Epithelial cell of esophagus (primary cell): ENCODE results near the gene DNAJB9.
"Not testable (repeated sequence)": the region's sequence is repeated elsewhere in the genome, so short reads cannot be mapped to it uniquely, and the experiment has no call there.

Experiments used
- DNase-seq: peaks from one replicate; pipeline ENCODE4 v3.0.0; 2010; ENCODE audit warnings: low read depth
- H3K4me3 ChIP-seq: 2 replicates; pipeline ENCODE4 v1.5.1; 2011; ENCODE audit warnings: mild to moderate bottlenecking, low read length, control low read depth
- CTCF ChIP-seq: IDR thresholded peaks from 2 replicates; pipeline ENCODE4 v1.5.1; 2011; ENCODE audit warnings: low read depth, mild to moderate bottlenecking, low read length, control low read depth, inconsistent platforms; ENCODE audit not compliant: insufficient read depth; ENCODE audit errors: missing control alignments

Gene DNAJB9

GRCh38 chr7:108529341-108529740, 40.3 kb upstream of the DNAJB9 start:
- TF ChIP-seq CTCF, result no peak
- no peak for DNase-seq
- no peak overlapping the region for H3K4me3 ChIP-seq

GRCh38 chr7:108533712-108534111, 36.0 kb upstream of the DNAJB9 start:
- DNase-seq, result no peak
- H3K4me3 ChIP-seq, result no peak overlapping the region
- no peak for TF ChIP-seq CTCF

- no peak overlapping the region for H3K4me3 ChIP-seq
- TF ChIP-seq CTCF, result no peak
- no peak for DNase-seq
These were observed 34.4 kb upstream of the DNAJB9 start for GRCh38 chr7:108535257-108535656.

- no peak for TF ChIP-seq CTCF
These were observed 33.9 kb upstream of the DNAJB9 start for GRCh38 chr7:108535744-108536143.

GRCh38 chr7:108537229-108537628, 32.4 kb upstream of the DNAJB9 start:
- no peak for DNase-seq
- H3K4me3 ChIP-seq, result no peak overlapping the region
- TF ChIP-seq CTCF, result no peak

More at GRCh38 chr7:108535744-108536143, 33.9 kb upstream of the DNAJB9 start:
- no peak overlapping the region for H3K4me3 ChIP-seq
- DNase-seq, result no peak

- not testable (repeated sequence) for H3K4me3 ChIP-seq, DNase-seq
These were observed 31.4 kb upstream of the DNAJB9 start for GRCh38 chr7:108538236-108538635.

- H3K4me3 ChIP-seq, DNase-seq: not testable (repeated sequence)
These were observed 31.0 kb upstream of the DNAJB9 start for GRCh38 chr7:108538685-108539084.

- no peak overlapping the region for H3K4me3 ChIP-seq
- TF ChIP-seq CTCF, result no peak
- DNase-seq, result no peak
These were observed 28.2 kb upstream of the DNAJB9 start for GRCh38 chr7:108541478-108541877.

GRCh38 chr7:108548141-108548896, 21.4 kb upstream of the DNAJB9 start:
- not testable (repeated sequence) for DNase-seq, H3K4me3 ChIP-seq

GRCh38 chr7:108556665-108557064, 13.0 kb upstream of the DNAJB9 start:
- DNase-seq, result not testable (repeated sequence)

More at GRCh38 chr7:108556665-108557064, 13.0 kb upstream of the DNAJB9 start:
- not testable (repeated sequence) for H3K4me3 ChIP-seq
